Measurements from ENCODE around the gene PARP3. TPM values are rescaled to one million over a fixed set of nuclear protein-coding genes. Genes with fewer than 3 reads are reported as not detected.

The PARP3 gene
- total and polyA plus RNA-seq, 2 of the 8 experiments (the other 6 are each of a cell fraction or from before 2014, with no cell fraction given): 1.3 to 1.6 TPM

- TF ChIP-seq SRF (IDR thresholded peaks at IDR 0.05; ENCODE audit: low read depth, low read length) (no peak), ZNF274 (IDR thresholded peaks at IDR 0.05; ENCODE audit: borderline replicate concordance, extremely low read depth, low read length) (no peak), CEBPB (IDR thresholded peaks at IDR 0.05; ENCODE audit: low read depth, low read length) (no peak), SIX5 (IDR thresholded peaks at IDR 0.05; ENCODE audit: low read depth, low read length) (no peak), POLR2AphosphoS5 (IDR thresholded peaks at IDR 0.05; ENCODE audit: low read depth, low read length) (no peak), SIRT6 (IDR thresholded peaks at IDR 0.05; ENCODE audit: low read length) (no peak)
Observed at GRCh38 chr3:51942603-51943450, 664 bp downstream of the PARP3 start (continued).
